Renal cortex interstitium (tissue), 11 donors: ENCODE measurements around the gene DNAL4. TPM values are rescaled to one million over a fixed set of nuclear protein-coding genes. Genes with fewer than 3 reads are reported as not detected.

ENCODE experiments used
- DNase-seq, 11 donors: peaks; one replicate each; pipeline ENCODE4 v3.0.0-alpha.2; 2013; ENCODE audit warnings: low read depth in 9 of 11, low spot score in 4 of 11; ENCODE audit errors: extremely low read depth in 1 of 11
- polyA plus RNA-seq, 3 donors: library from polyadenylated mRNA; unstranded; fragments of 120-200 nt; gene quantifications; one replicate each; pipeline ENCODE4 v1.2.1, GENCODE V29; 2013; ENCODE audit not compliant: insufficient read length in 3 of 3

DNAL4 gene
- polyA plus RNA-seq, 3 donors: 32.7 to 39.7 (median 38.3) TPM

GRCh38 chr22:38737302-38738060, 56.5 kb downstream of the DNAL4 start:
- no peak for DNase-seq

- no peak for DNase-seq
Observed at GRCh38 chr22:38736257-38736570, 57.7 kb downstream of the DNAL4 start.

GRCh38 chr22:38735465-38736256, 58.3 kb downstream of the DNAL4 start:
- DNase-seq: no peak

GRCh38 chr22:38735126-38735464, 58.8 kb downstream of the DNAL4 start:
- no peak for DNase-seq

- no peak for DNase-seq
Observed at GRCh38 chr22:38734421-38735100, 59.4 kb downstream of the DNAL4 start.

- no peak for DNase-seq
Observed at GRCh38 chr22:38733724-38734381, 60.1 kb downstream of the DNAL4 start.

- DNase-seq: no peak
Observed at GRCh38 chr22:38733329-38733723, 60.6 kb downstream of the DNAL4 start.

- no peak for DNase-seq
Observed at GRCh38 chr22:38732251-38732815, 61.6 kb downstream of the DNAL4 start.

- no peak for DNase-seq
Observed at GRCh38 chr22:38731703-38732161, 62.2 kb downstream of the DNAL4 start.

- DNase-seq: no peak
Observed at GRCh38 chr22:38730411-38730871, 63.5 kb downstream of the DNAL4 start.

GRCh38 chr22:38729946-38730345, 64.0 kb downstream of the DNAL4 start:
- DNase-seq: no peak

GRCh38 chr22:38728871-38729796, 64.8 kb downstream of the DNAL4 start:
- no peak for DNase-seq

Other genes with a start within 250 kb of the DNAL4 start
- gene DMC1, start 224.0 kb downstream of the DNAL4 start, polyA plus RNA-seq: 1 to 10 TPM; 5.6 to 6.1 (median 5.7) TPM
- 10 to 100 TPM in 1 of 3 donors, 1 to 10 TPM in 2; 5.9 to 11.6 (median 6.7) TPM for gene FAM227A, start 137.8 kb downstream of the DNAL4 start, polyA plus RNA-seq
- gene CBY1, start 137.5 kb downstream of the DNAL4 start, polyA plus RNA-seq: 10 to 100 TPM; 56.5 to 62.1 (median 58.4) TPM
- gene TOMM22, start 112.2 kb downstream of the DNAL4 start, polyA plus RNA-seq: 100 to 1,000 TPM in 1 of 3 donors, 10 to 100 TPM in 2; 74.4 to 107 (median 97.4) TPM
- gene JOSD1, start 93.2 kb downstream of the DNAL4 start, polyA plus RNA-seq: 10 to 100 TPM; 41.5 to 45.3 (median 42.6) TPM
- 10 to 100 TPM; 38.5 to 62.3 (median 51.1) TPM for gene GTPBP1, start 88.2 kb downstream of the DNAL4 start, polyA plus RNA-seq
- gene SUN2, start 38.1 kb downstream of the DNAL4 start, polyA plus RNA-seq: 10 to 100 TPM; 50.4 to 72.6 (median 66.3) TPM
- gene NPTXR, start 49.9 kb upstream of the DNAL4 start, polyA plus RNA-seq: 1 to 10 TPM; 3.7 to 5.5 (median 4.3) TPM
- 10 to 100 TPM; 34.6 to 45.5 (median 44.8) TPM for gene CBX6, start 78.1 kb upstream of the DNAL4 start, polyA plus RNA-seq
- under 1 TPM; 0.22 to 0.61 (median 0.42) TPM for gene APOBEC3A, start 163.5 kb upstream of the DNAL4 start, polyA plus RNA-seq
- gene APOBEC3B, start 188.2 kb upstream of the DNAL4 start, polyA plus RNA-seq: 1 to 10 TPM; 5.9 to 7.6 (median 6.5) TPM
- 10 to 100 TPM in 2 of 3 donors, 1 to 10 TPM in 1; 9.6 to 10.6 (median 10.2) TPM for gene APOBEC3C, start 220.1 kb upstream of the DNAL4 start, polyA plus RNA-seq
- 1 to 10 TPM in 2 of 3 donors, under 1 TPM in 1; 0.46 to 1.8 (median 1.2) TPM for gene APOBEC3D, start 227.0 kb upstream of the DNAL4 start, polyA plus RNA-seq
- gene APOBEC3F, start 246.7 kb upstream of the DNAL4 start, polyA plus RNA-seq: 1 to 10 TPM; 7.6 to 9.7 (median 8.2) TPM